H9 (cell line): ENCODE results near the gene CDH23. TPM values are rescaled to one million over a fixed set of nuclear protein-coding genes. Genes with fewer than 3 reads are reported as not detected.

Experiments used
- DNase-seq: peaks from one replicate; pipeline ENCODE4 v3.0.0-alpha.2; 2017
- H2AFZ ChIP-seq: one replicate; pipeline ENCODE4 v1.6.1; 2013; ENCODE audit warnings: mild to moderate bottlenecking, low read length, control low read depth, moderate library complexity
- H2AK5ac ChIP-seq: 2 replicates; pipeline ENCODE4 v1.6.1; 2013; ENCODE audit warnings: low read length, control low read depth, mixed read lengths; ENCODE audit not compliant: insufficient read length
- H2BK120ac ChIP-seq: one replicate; pipeline ENCODE4 v1.6.1; 2013; ENCODE audit warnings: low read depth, mild to moderate bottlenecking, low read length, control low read depth, inconsistent platforms; ENCODE audit not compliant: poor library complexity, severe bottlenecking
- H2BK12ac ChIP-seq: 2 replicates; pipeline ENCODE4 v1.6.1; 2013; ENCODE audit warnings: low read length, control low read depth, mixed read lengths, low read depth; ENCODE audit not compliant: insufficient read length
- H2BK15ac ChIP-seq: 2 replicates; pipeline ENCODE4 v1.6.1; 2013; ENCODE audit warnings: low read depth, low read length, control low read depth
- H2BK20ac ChIP-seq: one replicate; pipeline ENCODE4 v1.6.1; 2013; ENCODE audit warnings: low read depth, mild to moderate bottlenecking, low read length, control low read depth, inconsistent platforms; ENCODE audit not compliant: poor library complexity, severe bottlenecking
- H2BK5ac ChIP-seq: 2 replicates; pipeline ENCODE4 v1.6.1; 2013; ENCODE audit warnings: low read length, control low read depth, mixed read lengths; ENCODE audit not compliant: insufficient read length
- H3K14ac ChIP-seq: 2 replicates; pipeline ENCODE4 v1.6.1; 2013; ENCODE audit warnings: low read length, control low read depth; ENCODE audit not compliant: insufficient read depth
- H3K18ac ChIP-seq: 2 replicates; pipeline ENCODE4 v1.6.1; 2013; ENCODE audit warnings: low read depth, mild to moderate bottlenecking, mixed read lengths, low read length, control low read depth; ENCODE audit not compliant: insufficient read length
- H3K23ac ChIP-seq: 2 replicates; pipeline ENCODE4 v1.6.1; 2013; ENCODE audit warnings: low read length, control low read depth, mixed read lengths, low read depth; ENCODE audit not compliant: insufficient read length
- H3K23me2 ChIP-seq: 2 replicates; pipeline ENCODE4 v1.6.1; 2013; ENCODE audit warnings: low read depth, mild to moderate bottlenecking, mixed read lengths, low read length, control low read depth; ENCODE audit not compliant: insufficient read length, poor library complexity, severe bottlenecking
- H3K27ac ChIP-seq: 2 replicates; pipeline ENCODE4 v1.5.1; 2013; ENCODE audit warnings: low read length, control low read depth, mixed read lengths, low read depth; ENCODE audit not compliant: insufficient read length
- H3K27me3 ChIP-seq: 2 replicates; pipeline ENCODE4 v1.6.1; 2013; ENCODE audit warnings: low read length, control low read depth, inconsistent platforms; ENCODE audit not compliant: insufficient read depth
- H3K4ac ChIP-seq: 2 replicates; pipeline ENCODE4 v1.6.1; 2013; ENCODE audit warnings: low read depth, mild to moderate bottlenecking, control low read depth, inconsistent platforms, low read length, moderate library complexity
- H3K4me1 ChIP-seq: 2 replicates; pipeline ENCODE4 v1.6.1; 2013; ENCODE audit warnings: low read length, control low read depth, inconsistent platforms; ENCODE audit not compliant: insufficient read depth
- H3K4me2 ChIP-seq: 2 replicates; pipeline ENCODE4 v1.6.1; 2013; ENCODE audit warnings: low read length, control low read depth, mixed read lengths; ENCODE audit not compliant: insufficient read length, insufficient read depth
- H3K56ac ChIP-seq: 2 replicates; pipeline ENCODE4 v1.6.1; 2013; ENCODE audit warnings: low read depth, mild to moderate bottlenecking, mixed read lengths, low read length, control low read depth; ENCODE audit not compliant: insufficient read length
- H3K79me1 ChIP-seq: 2 replicates; pipeline ENCODE4 v1.6.1; 2013; ENCODE audit warnings: low read depth, mild to moderate bottlenecking, moderate library complexity, low read length, control low read depth, inconsistent platforms; ENCODE audit not compliant: insufficient read depth, poor library complexity, severe bottlenecking
- H3K79me2 ChIP-seq: 2 replicates; pipeline ENCODE4 v1.6.1; 2013; ENCODE audit warnings: low read length, control low read depth, inconsistent platforms; ENCODE audit not compliant: insufficient read depth
- H3K9ac ChIP-seq: 2 replicates; pipeline ENCODE4 v1.6.1; 2013; ENCODE audit warnings: low read length, control low read depth, mixed read lengths; ENCODE audit not compliant: insufficient read length; ENCODE audit errors: extremely low read depth
- H3K9me3 ChIP-seq: one replicate; pipeline ENCODE4 v1.6.1; 2013; ENCODE audit warnings: low read depth, low read length, inconsistent platforms; ENCODE audit not compliant: control insufficient read depth
- H3T11ph ChIP-seq: one replicate; pipeline ENCODE4 v1.6.1; 2013; ENCODE audit warnings: mild to moderate bottlenecking, low read length, control low read depth, inconsistent platforms
- H4K20me1 ChIP-seq: one replicate; pipeline ENCODE4 v1.6.1; 2013; ENCODE audit not compliant: control insufficient read depth, insufficient read length, insufficient read depth
- H4K5ac ChIP-seq: 2 replicates; pipeline ENCODE4 v1.6.1; 2013; ENCODE audit warnings: low read depth, mild to moderate bottlenecking, mixed read lengths, low read length, control low read depth; ENCODE audit not compliant: insufficient read length
- H4K8ac ChIP-seq: replicated peaks from 2 replicates; pipeline ENCODE4 v1.6.1; 2013; ENCODE audit warnings: low read length, control low read depth, mixed read lengths, low read depth; ENCODE audit not compliant: insufficient read length
- H4K91ac ChIP-seq: 2 replicates; pipeline ENCODE4 v1.6.1; 2013; ENCODE audit warnings: low read depth, mild to moderate bottlenecking, moderate library complexity, mixed read lengths, low read length, control low read depth; ENCODE audit not compliant: insufficient read length
- H3K27ac Mint-ChIP-seq, 3 experiments: 2 replicates in 2 of 3; 3 replicates in 1 of 3; pipeline ENCODE4 v1.8.0; 2020 to 2021; ENCODE audit warnings: mixed read lengths in 3 of 3, mild to moderate bottlenecking in 1 of 3, moderate library complexity in 1 of 3
- H3K27me3 Mint-ChIP-seq: 2 replicates; pipeline ENCODE4 v1.8.0; 2021; ENCODE audit warnings: low read depth, mild to moderate bottlenecking, moderate library complexity, mixed read lengths
- H3K36me3 Mint-ChIP-seq, 3 experiments: 2 replicates in 2 of 3; 3 replicates in 1 of 3; pipeline ENCODE4 v1.8.0; 2020 to 2021; ENCODE audit warnings: low read depth in 3 of 3, mixed read lengths in 3 of 3; ENCODE audit not compliant: insufficient read depth in 1 of 3
- H3K4me1 Mint-ChIP-seq, 2 experiments: 2 replicates each; pipeline ENCODE4 v1.8.0; 2020; ENCODE audit warnings: mixed read lengths in 2 of 2
- H3K4me3 Mint-ChIP-seq, 2 experiments: 2 replicates in 1 of 2; 3 replicates in 1 of 2; pipeline ENCODE4 v1.8.0; 2020 to 2021; ENCODE audit warnings: mild to moderate bottlenecking in 2 of 2, mixed read lengths in 2 of 2, moderate library complexity in 1 of 2
- H3K9me3 Mint-ChIP-seq, 2 experiments: 2 replicates in 1 of 2; 3 replicates in 1 of 2; pipeline ENCODE4 v1.8.0; 2020; ENCODE audit warnings: mild to moderate bottlenecking in 2 of 2, mixed read lengths in 2 of 2, moderate library complexity in 1 of 2
- CTCF ChIP-seq: fragments of 200-600 bp; sonication (generic); conservative IDR thresholded peaks from 3 replicates; pipeline ENCODE4 v1.8.0; 2021; ENCODE audit warnings: antibody characterized with exemption, mild to moderate bottlenecking
- WGBS: extraction: QIAGEN DNeasy Blood & Tissue Kit; methylation state at CpG from one replicate; pipeline ENCODE4 v1.1.7; 2013; ENCODE audit warnings: missing lambda C conversion rate, low lambda C conversion rate, mixed read lengths; ENCODE audit not compliant: insufficient read length; ENCODE audit errors: extremely low coverage; 5-methylcytosine and 5-hydroxymethylcytosine counted together
- total RNA-seq: library from RNA; stranded (reverse); gene quantifications from 2 replicates; pipeline ENCODE4 v1.2.1, GENCODE V29; 2021

Gene CDH23
- total RNA-seq, 1 experiment from 2014 or later, result 2.1 TPM

GRCh38 chr10:71601273-71601672 is 204.6 kb downstream of the CDH23 start:
- Histone ChIP-seq H2AK5ac (no peak overlapping the region), H3K18ac (no peak overlapping the region), H2BK12ac (no peak overlapping the region), H2BK20ac (no peak overlapping the region), H3K9me3 (no peaks in the 10 kb centered on the region), H2BK5ac (no peak overlapping the region), H4K5ac (no peak overlapping the region), H3K56ac (no peak overlapping the region), H4K20me1 (no peaks in the 10 kb centered on the region), H3K4me1 (no peaks in the 10 kb centered on the region), H3K4ac (no peak overlapping the region), H2BK120ac (no peak overlapping the region), H3K9ac (no peak overlapping the region), H3K23ac (no peak overlapping the region), H4K91ac (no peak overlapping the region), H2AFZ (no peak overlapping the region), H3K14ac (no peak overlapping the region), H3T11ph (no peak overlapping the region), H3K27ac (no peak overlapping the region), H3K27me3 (no peaks in the 10 kb centered on the region), H3K79me2 (no peaks in the 10 kb centered on the region), H3K79me1 (no peaks in the 10 kb centered on the region), H2BK15ac (no peak overlapping the region), H4K8ac (no peak overlapping the region), H3K23me2 (no peaks in the 10 kb centered on the region), H3K4me2 (no peak overlapping the region)
- WGBS, result no CpG with 5 or more reads among the region's 5 CpGs
- H3K27ac Mint-ChIP-seq, result no peak overlapping the region
- no peak overlapping the region for H3K4me3 Mint-ChIP-seq
- no peaks in the 10 kb centered on the region for H3K36me3 Mint-ChIP-seq
- no peak for TF ChIP-seq CTCF
- H3K4me1 Mint-ChIP-seq, result peaks cover 16 to 24% of the 10 kb centered on the region in 2 experiments
- peaks cover 2% of the 10 kb centered on the region for H3K27me3 Mint-ChIP-seq
- DNase-seq, result no peak
- H3K9me3 Mint-ChIP-seq, result no peaks in the 10 kb centered on the region; a peak in 1 of 5 replicates
